Endothelial cell of umbilical vein (primary cell): ENCODE measurements around the gene CACHD1.

Source experiments
- CTCF ChIP-seq, 2 donors: IDR thresholded peaks; 1 replicate in 1 of 2; 2 replicates in 1 of 2; pipeline ENCODE4 v1.5.1; 2011; ENCODE audit warnings: low read length in 2 of 2, mild to moderate bottlenecking in 2 of 2, moderate library complexity in 2 of 2, control low read depth in 1 of 2, inconsistent platforms in 1 of 2, low read depth in 1 of 2; ENCODE audit not compliant: insufficient read depth in 1 of 2; ENCODE audit errors: extremely low read depth in 1 of 2
- EZH2 ChIP-seq: IDR thresholded peaks from 2 replicates; pipeline ENCODE4 v1.6.1; 2012; ENCODE audit warnings: borderline replicate concordance, low read depth, mild to moderate bottlenecking, moderate library complexity, low read length, inconsistent platforms; ENCODE audit not compliant: severe bottlenecking
- POLR2A ChIP-seq: IDR thresholded peaks from 2 replicates; pipeline ENCODE4 v1.6.1; 2012; ENCODE audit warnings: low read depth, mild to moderate bottlenecking, control low read depth, low read length
- TF ChIP-seq, protein P1 (sequence below): IDR thresholded peaks from 2 replicates; pipeline ENCODE4 v1.6.1; 2011; ENCODE audit not compliant: insufficient read depth, insufficient read length

DNA sequence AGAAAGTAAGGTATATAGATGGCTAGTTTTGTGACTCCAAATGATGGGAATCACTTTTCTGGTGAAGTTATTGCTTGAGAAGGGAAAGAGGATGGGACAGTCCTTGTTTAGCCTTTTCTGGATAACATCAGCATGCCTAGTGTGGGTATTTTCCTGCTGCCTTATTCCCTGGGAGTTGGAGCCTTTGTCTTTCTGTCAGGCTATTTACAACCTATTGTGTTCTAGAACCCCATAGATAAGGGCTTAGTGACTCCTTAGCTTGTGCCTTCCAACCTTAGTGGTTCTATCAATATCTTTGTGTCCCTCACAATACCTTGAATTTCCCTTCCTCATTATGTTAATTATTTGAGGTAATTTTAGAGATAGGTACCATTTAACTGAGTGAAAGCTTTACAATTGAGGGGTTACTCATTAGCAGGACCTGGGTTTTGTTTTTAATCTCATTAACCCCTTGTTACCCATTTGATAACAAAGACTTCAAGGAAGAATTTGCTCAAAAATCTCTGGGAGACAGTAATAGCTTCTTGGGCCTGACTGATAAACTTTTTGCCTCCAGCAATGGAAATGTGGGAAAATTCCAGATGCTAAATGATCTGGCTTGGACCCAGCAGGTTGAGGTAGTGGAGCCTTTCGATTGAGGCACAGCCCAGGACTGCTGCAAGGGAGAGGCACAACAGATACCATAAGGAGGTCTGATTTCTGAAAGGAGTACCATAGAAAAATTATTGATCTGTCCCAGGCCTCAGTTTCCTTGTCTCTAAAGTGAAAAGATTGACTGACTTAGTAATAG, 49.0 kb downstream of the CACHD1 start:
- TF ChIP-seq CTCF (IDR thresholded peaks at IDR 0.05; ENCODE audit: extremely low read depth in 1 of 2, insufficient read depth in 1 of 2, low read depth in 1 of 2, low read length in 2 of 2): no peak
- no peak for TF ChIP-seq POLR2A
- TF ChIP-seq, protein P1, sequence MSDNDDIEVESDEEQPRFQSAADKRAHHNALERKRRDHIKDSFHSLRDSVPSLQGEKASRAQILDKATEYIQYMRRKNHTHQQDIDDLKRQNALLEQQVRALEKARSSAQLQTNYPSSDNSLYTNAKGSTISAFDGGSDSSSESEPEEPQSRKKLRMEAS: no peak
- TF ChIP-seq EZH2: no peak
